GM23248 (cell line): ENCODE data around the gene STK32A.

ENCODE experiments used
- EZH2 ChIP-seq: fragments of 200-600 bp; sonication (generic); IDR thresholded peaks from 2 replicates; pipeline ENCODE4 v1.6.1; 2018; ENCODE audit warnings: antibody characterized with exemption, mild to moderate bottlenecking; ENCODE audit not compliant: insufficient read depth, poor library complexity, severe bottlenecking
- EZH2phosphoT487 ChIP-seq: fragments of 200-600 bp; sonication (generic); IDR thresholded peaks from 2 replicates; pipeline ENCODE4 v1.6.1; 2018; ENCODE audit warnings: antibody characterized with exemption, moderate library complexity, mild to moderate bottlenecking, low read depth; ENCODE audit not compliant: insufficient read depth

DNA sequence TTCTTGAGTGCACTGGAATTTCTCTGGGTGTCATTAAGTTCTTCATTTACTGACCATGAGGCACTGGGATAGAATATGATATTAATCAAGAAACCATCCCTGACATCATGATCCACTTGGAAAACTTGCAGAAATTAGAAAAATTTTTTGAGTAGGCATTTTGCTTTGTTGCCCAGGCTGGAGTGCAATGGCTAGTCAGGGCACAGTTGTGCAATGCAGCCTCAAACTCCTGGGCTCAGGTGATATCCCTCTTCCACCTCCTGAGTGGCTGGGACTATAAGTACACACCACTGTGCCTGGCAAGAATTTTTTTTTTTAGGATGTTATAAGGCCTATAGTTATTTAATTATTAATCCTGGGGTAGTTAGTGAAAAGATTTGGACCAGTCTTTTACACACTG, 106.5 kb downstream of the STK32A start:
- TF ChIP-seq EZH2 (no peak), EZH2phosphoT487 (no peak)
